ELR (cell line): ENCODE results near the gene TMEM178B.
"Not testable (repeated sequence)": the region's sequence is repeated elsewhere in the genome, so short reads cannot be mapped to it uniquely, and the experiment has no call there.

Experiments used
- DNase-seq: peaks from one replicate; pipeline ENCODE4 v3.0.0-alpha.2; 2015; ENCODE audit warnings: low read depth

TMEM178B gene

DNA sequence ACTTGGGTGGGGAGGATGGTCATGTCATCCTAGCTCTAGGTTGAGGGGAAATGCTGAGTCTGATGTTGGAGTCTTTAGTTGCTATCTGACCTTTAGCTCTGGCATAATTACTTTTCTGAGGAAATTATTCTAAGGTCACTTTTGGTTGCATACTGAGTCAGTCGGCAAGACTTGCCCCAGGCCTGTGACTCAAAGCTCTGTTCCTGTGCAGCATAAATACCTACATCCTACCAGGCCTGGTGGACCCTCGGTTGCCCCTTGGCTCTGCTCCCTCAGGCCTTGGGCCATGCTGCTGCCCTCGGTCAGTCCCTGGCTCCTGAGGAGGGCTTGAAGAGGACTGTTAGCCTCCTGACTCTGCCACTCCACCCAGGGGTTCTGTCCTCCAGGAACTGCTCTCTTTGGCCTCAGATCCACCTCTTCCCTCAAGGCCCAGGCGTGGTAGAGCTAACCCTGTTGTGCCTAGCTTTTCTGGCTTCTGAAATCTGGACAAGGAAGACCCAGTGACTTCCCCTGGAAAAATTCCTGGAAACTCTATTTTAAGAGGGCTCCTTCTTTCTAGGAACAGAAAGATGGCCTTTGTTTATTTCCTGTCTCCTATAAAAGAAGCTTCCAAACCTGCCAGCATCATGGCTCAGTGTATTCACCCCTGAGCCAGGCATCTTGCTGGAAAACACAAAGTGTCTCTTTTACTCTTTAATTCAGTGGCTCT lies 71.2 kb downstream of the TMEM178B start:
- peak; percentile 78 for DNase-seq

GRCh38 chr7:141145630-141145982 lies 71.7 kb downstream of the TMEM178B start:
- peak; percentile 1 for DNase-seq

DNA sequence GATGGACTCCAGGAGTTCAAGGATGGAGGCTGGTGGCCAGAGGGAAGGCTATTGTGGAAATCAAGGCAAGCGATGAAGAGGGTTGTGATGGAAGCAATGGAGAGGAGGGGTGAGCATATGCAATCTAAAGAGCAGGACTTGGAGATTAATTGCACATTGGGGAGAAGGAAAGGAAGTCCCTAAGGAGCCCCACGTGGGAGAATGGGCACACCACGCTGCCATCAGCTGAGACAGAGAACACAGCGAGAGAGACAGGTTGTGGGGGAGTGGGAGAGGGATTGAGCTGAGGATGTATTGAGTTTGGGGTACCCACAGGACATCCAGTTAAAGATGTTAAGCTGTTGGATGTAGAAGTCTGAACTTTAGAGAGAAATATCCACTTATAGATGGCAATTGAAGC lies 73.6 kb downstream of the TMEM178B start:
- DNase-seq, result no peak

- DNase-seq, result no peak
Observed at GRCh38 chr7:141150465-141150864, 76.6 kb downstream of the TMEM178B start.

DNA sequence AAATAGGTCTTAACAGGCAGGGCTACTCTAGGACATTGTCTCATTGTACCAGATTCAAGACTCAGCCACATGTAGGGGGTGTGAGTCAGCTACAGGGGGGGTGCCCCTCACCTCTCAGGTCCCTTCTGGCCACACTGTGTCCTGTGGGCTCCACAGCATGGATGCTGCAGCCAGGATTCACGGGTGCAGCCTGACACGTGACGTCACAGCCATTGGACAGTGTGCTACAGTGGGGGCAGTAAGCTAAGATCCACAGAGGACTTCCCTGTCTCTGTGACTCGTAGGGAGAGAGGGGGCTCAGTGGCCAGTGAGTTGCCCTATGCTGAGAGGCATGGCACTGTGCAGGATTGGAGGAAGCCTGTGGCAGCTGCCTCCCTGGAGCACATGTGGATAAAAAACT lies 77.9 kb downstream of the TMEM178B start:
- no peak for DNase-seq

GRCh38 chr7:141153231-141153630 lies 79.4 kb downstream of the TMEM178B start:
- no peak for DNase-seq

DNA sequence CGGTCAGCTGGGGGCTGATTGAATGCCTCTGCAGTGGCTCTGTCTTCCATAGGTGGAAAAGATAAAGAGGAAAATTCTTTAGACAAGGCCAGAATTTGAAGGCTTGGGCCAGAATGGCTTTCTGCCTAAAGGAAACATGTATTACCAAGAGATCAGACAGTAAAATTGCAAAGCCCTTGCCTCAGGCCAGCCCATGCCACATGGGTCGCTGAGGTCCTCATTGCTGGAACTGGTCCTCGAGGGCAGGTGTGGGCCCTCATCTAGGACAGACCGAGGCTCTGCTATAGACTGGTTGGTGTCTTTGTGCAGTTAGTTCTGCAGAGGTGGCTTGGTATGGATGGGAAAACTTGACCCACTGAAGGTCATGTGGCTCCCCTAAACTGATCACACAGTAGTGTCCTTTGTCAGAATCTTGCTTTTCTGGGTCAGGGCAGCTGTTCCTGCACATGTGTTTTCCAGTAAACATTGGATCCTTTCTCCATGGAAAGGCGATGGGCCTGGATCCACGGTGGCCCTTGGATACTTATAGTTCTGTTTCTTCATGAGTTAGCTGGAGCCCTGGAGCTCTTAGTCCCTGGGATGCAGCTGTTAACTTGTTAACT lies 80.4 kb downstream of the TMEM178B start:
- no peak for DNase-seq

DNA sequence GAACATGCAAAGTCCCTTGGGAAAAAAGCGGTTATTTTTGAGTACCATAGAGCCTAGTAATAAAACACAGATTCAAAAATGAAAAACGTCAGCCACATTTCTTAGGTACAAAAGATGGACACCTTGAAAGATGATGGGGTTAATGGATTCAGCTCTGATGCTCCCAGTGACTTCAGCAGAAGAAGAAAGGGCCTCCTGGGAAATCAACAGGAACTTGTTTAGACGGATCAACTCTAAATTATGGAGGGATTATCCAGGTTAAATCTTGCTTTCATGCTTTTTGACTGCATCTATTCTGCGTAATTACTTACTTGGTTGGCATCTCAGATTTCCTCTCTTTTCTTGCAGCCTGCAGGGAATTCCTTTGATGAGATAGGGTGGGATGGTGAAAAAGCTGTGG lies 82.5 kb downstream of the TMEM178B start:
- no peak for DNase-seq

- no peak for DNase-seq
Observed at GRCh38 chr7:141157138-141157765, 83.4 kb downstream of the TMEM178B start.

DNA sequence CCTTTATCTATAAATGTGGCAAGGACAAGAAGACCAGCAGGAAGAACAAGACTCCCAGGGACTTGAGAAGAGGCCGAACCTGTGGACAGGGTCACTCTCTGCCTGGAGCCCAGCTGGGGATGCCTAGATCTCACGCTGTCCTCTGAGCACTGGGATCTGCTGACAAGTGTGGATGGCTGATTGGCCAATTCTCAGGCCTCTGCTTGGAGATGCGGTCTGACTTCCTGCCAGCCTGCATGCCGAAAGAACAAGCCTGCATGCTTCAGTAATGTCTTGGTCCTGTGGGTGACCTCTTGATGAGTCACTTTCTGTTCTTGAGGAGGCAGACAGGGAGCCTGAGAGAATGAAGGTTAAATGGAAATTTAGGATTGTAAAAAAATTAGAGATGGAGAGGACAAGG lies 84.7 kb downstream of the TMEM178B start:
- DNase-seq, result peak; percentile 96

DNA sequence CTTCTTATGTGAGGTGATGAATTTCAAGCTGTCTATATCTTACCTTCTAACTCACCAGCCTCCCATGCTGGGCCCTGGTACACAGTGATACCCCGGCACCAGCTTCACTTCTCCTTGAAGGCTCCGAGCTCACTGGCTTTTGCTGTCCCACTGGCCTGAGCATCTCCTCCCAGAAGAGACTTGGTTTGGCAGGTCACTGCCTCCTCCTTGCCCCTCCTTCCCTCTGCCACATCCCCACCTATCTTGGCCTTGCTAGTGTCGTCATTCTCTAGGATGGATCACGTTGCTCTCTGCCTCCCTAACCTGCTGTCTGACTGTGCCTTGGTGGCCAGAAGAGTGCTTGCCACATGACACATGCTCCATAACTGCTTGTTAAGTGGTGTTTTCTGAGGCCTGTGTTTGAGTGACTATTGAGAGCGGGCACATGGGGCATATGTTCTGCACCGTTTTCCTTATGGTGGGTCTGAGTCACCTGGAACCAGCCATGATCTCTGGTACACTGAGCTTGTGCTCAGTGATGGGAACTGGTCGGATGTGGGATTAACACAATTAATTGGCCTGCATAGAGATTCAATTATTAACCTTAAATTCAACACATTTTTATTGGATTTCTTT lies 86.5 kb downstream of the TMEM178B start:
- no peak for DNase-seq

DNA sequence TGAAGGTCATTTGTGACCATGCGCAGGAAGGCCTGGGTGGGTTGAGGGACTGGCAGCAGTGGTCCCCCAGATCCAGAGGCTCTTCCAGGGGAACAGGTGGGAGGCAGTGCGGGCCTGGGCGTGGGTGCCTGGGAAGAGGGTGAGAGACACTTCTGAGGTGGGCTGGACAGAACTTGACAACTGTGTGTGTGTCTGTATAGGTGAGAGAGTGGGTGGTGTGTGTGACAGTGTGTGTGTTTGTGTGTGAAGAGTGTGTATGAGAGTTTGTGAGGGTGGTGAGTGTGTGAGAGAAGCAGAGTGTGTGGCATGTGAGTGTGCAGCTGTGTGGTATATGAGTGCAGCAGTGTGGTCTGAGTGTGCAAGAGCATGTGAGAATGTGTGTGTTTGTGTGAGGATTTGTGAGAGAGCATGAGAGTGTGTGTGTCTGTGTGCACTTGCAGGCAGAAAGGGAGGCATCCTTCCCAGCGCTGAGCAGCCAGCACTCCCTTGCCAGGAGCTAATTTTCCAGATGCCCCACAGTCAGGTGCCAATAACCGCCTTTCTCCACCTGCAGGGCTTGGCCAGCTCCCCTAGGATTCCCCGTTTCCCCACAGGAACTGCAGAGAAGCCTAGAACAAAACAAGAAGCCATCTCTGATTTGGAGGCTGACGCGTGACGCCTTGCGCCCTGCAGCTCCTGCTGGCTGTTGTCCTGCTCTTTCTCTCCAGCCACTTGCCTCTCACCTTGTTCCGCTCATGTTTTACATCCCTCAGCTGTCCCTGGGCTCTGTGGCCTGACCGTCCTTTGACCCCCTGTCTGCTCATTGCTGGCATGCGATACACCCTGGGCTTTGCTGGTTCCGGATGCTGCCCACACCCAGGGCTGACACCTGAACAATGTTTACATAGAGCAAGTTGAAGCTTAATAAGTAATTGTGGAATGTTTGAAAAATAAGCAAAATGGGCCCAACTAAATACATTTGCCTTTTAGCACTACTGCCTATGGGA lies 88.0 kb downstream of the TMEM178B start:
- no peak for DNase-seq

DNA sequence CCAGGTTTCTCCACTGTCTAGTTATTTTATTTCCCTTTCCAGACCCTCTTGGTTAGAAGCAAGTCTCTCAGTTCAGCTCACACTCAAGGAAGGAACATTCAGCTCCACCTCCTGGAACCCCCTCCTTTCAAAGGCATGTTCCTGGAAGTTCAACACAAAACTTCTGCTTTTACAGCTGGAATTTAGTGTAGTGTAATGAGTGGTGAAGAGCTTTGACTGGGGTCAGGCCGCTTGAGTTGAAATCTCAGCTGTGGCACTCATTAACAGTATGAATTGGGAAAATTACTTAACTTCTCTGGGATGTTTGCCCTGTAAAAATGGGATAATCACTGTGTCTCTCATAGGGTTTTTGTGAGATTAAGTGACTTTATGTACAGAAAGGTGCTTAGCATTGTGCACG lies 91.7 kb downstream of the TMEM178B start:
- DNase-seq, result no peak

GRCh38 chr7:141166926-141167325 lies 93.1 kb downstream of the TMEM178B start:
- DNase-seq, result no peak

DNA sequence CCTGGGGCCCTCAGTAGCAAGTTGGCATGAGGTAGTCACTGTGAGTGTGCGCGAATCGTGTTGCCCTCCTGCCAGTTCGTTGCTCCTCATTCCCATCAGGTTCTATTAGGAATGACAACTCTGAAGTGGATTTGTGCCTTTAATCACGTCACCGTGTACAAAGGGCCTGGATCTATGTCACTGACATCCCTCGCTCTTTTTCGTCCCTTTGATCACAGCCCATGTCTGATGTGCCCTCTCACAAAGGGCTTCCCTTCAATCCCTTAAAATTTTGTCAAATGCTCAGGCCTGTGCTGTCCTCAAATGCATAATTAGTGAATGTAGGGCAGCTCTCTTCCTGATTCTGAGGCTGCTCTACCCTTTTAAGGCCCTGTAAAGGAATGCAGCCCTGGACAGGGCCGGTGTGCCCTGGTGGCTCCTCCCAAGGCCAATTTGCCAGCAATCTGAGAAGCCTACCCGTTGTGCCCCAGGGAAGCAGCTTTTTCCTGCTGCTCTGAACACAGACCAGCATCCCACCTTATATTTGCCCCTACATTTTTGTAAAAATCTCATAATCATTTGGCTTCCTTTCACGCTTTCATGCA lies 93.6 kb downstream of the TMEM178B start:
- DNase-seq, result no peak

GRCh38 chr7:141169157-141169556 lies 95.3 kb downstream of the TMEM178B start:
- not testable (repeated sequence) for DNase-seq

GRCh38 chr7:141175728-141176127 lies 101.9 kb downstream of the TMEM178B start:
- not testable (repeated sequence) for DNase-seq

DNA sequence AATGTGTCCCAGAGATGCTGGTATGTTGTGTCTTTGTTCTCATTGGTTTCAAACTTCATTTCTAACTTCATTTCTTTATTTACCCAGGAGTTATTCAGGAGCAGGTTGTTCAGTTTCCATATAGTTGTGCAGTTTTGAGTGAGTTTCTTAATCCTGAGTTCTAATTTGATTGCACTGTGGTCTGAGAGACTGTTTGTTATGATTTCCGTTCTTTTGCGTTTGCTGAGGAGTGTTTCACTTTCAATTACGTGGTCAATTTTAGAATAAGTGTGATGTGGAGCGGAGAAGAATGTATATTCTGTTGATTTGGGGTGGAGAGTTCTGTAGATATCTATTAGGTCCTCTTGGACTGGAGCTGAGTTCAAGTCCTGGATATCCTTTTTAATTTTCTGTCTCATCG lies 103.3 kb downstream of the TMEM178B start:
- DNase-seq, result not testable (repeated sequence)

GRCh38 chr7:141178486-141179135 lies 104.7 kb downstream of the TMEM178B start:
- DNase-seq, result no peak

DNA sequence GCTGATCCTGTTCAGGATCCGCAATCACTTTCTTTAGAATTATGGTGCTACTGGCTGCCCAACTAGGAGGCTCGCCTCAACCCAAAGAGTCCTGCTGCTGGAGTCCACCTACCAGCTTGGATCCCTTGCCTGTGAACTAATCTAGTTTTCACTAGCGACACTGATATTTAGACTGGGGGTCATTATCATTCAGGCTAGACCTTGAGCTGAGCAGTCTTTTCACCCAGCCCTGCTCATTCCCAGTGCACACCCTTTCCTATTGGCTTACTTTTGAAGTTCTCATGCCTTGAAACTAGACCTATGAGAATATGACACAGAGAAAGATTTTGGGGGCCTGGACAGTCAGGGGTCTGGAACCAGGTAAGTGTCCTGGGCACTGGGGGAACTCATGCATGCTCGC lies 107.9 kb downstream of the TMEM178B start:
- no peak for DNase-seq
